CD1c-positive myeloid dendritic cell (primary cell): ENCODE measurements around the gene PDHA2.
"Not testable (repeated sequence)": the region's sequence is repeated elsewhere in the genome, so short reads cannot be mapped to it uniquely, and the experiment has no call there.

Experiments used
- DNase-seq: peaks from one replicate; pipeline ENCODE4 v3.0.0-alpha.2; 2016; ENCODE audit errors: extremely low spot score

Gene PDHA2

DNA sequence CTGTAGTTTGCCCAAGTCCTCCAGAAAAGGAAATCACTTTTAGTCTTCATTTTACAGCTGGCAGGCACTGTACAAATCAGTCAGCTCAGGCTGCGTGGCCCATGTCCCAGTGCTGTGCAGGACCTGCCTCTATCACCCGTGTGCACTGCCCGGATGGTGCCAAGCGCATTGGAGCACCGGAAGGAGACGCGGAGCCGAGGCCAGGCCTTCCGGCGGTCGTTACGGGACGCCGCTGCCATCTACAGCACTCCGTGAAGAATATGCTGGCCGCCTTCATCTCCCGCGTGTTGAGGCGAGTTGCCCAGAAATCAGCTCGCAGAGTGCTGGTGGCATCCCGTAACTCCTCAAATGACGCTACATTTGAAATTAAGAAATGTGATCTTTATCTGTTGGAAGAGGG is at the start of gene PDHA2:
PDHA2 (plus strand) TSS at position 203 of the 400 bp plus-strand sequence; CDS start at position 261, 58 bp downstream.
- no peak for DNase-seq

DNA sequence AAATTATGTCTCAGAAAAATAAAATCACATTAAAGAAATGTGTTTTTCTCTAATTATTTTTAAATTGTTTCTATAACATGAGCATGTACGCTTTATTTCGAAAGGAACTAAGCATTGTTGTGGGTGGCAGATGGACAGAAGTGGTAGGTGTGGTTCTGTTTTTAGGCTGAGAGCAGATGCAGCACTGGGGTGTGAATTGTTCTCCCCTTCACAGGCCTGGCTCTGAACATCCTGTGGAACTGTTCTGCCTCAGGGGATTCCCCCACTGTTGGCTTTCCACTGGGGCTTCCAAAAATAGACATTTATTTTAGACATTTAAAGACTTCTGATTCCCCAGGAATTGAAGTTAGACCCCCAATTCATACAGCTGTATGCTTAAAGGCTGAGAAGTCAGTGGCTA is 41.9 kb upstream of the PDHA2 start:
- no peak for DNase-seq

DNA sequence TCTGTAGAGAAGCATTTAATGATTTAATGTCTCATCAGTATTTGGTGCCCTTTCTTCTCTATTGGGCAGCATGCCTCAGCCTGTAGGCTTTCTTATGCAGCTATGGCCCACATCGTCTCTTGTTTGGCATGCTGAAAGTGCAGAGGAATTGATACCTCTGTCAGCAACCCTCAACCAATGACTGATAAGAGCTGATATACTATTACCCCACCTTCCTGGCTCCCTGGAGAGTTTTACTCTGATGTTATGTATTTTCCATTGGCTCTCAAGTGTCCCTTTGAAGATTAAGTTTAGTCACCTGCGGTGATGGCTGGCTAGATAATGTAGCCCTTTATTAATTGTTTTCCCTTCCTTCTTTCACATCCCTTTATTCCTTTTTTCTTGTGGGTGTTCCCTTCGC is 41.2 kb upstream of the PDHA2 start:
- no peak for DNase-seq

DNA sequence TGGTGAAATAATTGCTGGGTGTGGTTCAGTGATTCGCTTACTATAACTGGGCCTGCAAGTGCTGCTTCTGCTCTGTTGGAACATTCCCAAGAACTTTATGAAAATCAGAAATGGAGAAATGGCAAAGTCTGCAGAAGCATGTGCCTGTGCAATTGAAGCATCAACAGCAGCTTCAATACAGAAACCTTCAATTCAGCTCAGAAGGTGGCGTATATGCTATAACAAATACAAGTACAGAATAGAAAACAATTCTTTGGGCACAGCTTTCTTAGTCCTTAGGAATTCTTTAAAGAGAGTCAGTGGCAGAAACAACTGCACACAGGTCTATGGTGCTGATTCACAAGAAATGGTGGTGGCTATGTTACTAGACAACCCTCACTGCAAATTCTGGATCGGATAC is 18.0 kb upstream of the PDHA2 start:
- DNase-seq, result no peak

DNA sequence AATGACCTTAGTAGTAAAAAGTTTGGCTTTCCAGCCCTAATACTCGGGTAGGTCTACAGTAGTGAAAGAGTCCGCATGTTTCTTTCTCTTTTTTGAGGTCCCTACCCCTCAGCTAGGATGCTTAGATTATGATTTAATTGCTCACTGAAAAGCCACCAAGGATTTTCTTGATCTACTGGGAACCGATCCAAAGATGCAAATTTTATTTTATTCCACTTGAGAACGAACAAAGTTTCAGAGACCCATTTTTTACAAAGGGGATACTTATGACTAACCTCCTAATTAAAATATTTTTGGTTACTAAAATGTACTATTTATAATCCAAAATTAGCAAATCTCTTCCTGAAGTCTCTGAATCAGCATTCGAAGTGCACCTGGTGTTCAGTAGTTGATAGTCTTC is 14.3 kb upstream of the PDHA2 start:
- DNase-seq, result no peak

DNA sequence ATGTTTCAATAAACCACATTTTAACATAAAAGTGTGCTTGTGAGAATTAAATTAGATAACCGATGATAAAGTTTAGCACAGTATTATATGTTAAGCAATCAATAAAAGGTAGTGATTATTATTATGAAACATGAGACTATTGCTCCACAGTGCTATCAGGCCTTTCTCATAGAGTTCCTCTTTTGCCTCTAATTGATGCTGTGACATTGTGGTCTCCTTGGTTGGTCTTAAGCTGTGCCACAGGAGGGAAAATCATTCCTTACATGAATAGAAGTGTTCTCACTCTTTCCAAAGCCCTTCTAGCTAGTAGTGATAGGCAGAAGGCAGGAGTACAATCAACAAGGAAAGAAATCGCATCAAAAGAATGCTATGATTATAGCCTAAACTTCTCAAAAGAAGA is 9.2 kb upstream of the PDHA2 start:
- DNase-seq, result no peak

DNA sequence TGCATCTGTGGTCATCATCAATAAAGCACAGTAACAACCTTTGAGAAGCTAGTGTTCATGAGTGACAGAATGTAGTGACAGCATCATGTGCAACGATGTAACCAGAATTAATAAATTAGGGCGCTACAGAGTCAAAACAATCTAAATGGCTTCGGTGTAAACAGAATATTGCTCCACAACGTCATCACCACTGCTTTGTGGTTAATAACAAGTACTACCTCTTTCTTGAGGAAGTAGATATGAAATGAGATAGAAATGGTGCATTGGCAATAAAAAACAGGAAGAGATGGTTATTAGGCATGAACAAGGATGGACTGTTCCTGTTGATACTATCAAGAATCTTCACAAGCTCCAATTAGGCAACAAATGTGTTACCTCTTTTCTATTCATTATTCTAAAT is 8.7 kb upstream of the PDHA2 start:
- no peak for DNase-seq

DNA sequence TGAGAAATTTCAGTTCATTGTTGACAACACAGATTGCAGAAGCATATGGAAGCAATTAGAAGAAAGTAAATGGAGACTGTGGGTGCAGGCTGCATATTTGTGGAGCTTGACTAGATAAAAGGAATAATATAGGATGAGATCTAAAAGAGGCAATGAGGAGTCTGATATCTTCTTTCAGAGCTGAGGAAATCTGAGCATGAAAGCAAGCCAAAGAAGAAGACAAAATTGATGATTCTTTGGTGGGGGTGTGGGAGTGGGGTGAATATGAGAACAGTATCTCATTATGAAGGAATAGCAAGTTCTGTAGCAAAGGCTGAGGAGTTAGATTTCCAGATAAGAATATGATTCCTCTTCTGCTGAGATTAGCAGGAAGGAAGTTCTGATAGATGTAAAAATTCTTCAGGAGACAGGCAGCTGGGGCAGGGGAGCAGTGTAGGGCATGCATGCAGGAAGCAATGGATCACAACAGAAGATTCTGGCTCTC is 6.1 kb upstream of the PDHA2 start:
- no peak for DNase-seq

DNA sequence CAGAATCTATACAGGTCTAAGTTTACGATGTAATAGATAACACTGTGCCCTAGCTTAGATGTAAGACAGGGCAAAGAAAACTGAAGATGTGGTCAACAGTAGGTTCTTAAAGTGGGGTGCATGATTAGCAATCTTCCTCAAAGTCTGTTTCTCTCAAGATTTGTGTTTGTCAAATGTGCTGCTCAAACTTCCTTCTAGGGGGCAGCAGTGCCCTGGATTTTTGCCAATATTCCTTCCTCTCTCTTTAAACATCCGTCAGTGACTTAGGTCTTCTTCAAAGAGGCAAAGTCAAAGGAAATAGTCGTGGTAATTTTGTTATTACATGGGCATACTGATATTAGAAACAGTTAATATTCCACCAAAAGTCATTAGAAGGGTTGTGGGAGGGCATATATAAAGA is 4.2 kb upstream of the PDHA2 start:
- no peak for DNase-seq

DNA sequence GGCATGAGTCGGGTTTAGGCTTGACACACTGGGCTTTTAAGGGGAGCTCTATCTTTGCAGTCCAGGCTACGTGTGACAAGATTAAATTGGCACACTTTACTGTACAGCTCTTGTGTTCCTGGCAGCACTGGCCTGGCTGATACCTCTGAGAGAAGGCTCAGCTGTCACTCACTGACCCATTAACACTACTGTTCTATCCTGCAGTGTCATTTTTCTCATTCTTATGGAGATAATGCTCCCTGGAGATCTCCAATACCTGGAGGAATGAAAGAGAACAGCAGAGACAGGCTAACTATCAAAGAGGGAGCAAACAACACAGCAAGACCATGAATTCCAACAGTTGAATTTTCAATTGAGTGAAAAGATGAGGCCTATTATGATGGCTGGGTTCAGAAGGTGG is 1.7 kb upstream of the PDHA2 start:
- DNase-seq, result no peak

DNA sequence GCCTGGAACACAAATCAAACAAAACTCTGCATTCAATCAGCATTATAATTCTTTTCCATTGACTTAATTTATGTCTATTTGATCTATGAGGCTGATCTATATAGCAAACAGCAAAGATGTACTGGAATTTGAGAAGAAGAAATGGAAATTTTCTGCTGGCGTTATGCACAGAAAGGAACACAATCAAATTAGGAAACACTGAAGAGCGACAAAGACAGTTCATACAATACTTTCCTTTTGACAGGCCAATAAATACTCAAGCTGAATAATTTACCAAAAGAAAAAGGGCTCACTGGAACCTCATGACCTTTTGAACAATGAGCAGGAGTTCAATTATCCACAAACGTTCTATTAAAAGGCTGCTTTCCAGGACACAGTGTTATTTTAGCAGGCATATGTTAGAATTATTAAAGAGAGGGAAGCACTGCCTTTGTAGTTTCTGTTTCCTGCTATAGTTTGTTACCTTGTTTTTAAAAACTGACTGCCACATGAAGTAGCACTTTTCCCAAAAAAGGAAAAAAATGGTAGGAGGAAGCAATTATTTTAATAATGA is 8.1 kb downstream of the PDHA2 start:
- DNase-seq, result no peak

DNA sequence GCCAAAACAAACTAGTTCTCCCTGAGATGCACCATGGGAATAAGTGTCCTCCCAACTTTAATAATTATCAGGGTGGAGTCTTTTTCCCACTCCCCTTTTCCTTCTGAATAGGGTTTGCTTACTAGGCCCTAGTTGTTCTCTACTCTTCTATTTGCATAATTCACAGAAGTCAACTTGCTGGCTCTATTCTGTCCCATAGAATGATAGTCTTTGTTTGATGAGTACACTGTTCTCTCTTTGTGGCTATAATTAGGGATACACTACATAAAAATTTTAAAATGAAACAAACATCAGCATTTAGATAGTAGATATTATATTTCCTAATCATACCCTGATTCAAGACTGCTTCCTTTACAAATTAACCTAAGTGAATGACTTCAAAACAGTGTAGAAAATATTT is 10.3 kb downstream of the PDHA2 start:
- no peak for DNase-seq

DNA sequence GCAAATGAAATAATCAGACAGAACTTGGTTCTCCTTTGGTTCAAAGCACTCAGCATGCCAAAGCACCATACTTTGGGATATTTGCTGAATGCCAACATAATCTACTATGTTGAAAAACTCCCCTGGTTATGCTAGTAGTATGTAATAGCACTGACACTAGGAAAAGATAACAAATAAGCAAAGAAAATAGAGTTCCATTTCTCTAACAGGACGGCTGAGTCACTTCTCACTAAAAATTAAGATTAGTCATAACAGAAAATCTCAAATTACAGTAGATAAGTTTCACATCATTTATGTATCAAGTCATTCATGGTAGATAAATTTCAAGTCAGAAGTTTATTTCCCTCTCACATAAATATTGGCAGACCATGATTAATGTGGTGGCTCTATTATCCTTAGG is 17.9 kb downstream of the PDHA2 start:
- DNase-seq, result no peak

DNA sequence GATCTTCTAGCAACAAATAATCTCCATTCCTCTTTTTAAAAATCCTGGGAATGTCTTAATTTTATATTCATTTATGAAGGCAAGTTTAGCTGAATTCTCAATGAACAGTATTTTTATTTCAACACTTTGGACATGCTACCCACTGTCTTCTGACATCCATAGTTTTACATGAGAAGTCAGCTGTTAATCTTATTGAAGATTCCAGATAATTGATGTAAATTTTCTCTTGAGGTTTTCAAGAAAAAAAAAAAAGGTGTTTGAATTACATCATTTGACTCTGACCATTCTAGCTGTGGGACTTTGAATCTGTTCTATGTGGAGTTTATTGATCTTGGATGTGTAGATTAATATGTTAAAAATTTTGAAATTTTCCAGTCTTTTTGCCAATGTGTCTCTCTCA is 28.0 kb downstream of the PDHA2 start:
- no peak for DNase-seq

DNA sequence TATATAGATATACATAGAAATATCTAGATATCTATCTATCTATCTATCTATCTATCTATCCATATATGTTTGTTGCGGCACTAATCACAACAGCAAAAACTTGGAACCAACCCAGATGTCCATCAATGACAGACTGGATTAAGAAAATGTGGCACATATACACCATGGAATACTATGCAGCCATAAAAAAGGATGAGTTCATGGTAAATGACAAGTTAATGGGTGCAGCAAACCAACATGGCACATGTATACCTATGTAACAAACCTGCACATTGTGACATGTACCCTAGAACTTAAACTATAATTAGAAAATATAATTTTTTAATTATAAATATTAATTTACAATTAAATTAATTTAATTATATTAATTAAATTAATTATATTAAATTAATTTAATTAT is 29.5 kb downstream of the PDHA2 start:
- DNase-seq, result not testable (repeated sequence)

DNA sequence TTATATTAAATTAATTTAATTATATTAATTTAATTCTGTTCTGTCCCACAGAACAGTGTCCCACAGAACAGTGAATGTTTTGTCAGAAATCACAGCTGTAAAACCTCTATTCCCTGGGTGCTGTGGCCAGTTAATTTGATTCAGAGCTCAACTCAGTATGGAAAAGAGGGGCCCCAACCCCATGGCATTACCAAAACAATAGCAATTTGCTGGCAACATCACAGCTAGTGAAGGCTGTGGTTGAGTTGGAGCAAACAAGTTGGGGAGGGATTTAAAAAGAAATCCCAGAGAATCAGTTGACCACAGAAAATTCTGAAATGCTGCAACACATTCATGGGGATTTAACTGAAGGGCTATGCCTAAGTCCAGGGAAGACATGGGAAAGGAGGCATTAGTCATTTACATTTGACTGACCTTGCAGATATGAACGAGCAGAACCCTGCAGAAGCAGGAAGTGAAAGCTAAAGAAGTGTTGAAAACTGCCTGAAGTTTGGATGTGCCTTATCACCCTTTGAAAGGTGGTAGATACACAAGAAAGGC is 30.1 kb downstream of the PDHA2 start:
- no peak for DNase-seq

DNA sequence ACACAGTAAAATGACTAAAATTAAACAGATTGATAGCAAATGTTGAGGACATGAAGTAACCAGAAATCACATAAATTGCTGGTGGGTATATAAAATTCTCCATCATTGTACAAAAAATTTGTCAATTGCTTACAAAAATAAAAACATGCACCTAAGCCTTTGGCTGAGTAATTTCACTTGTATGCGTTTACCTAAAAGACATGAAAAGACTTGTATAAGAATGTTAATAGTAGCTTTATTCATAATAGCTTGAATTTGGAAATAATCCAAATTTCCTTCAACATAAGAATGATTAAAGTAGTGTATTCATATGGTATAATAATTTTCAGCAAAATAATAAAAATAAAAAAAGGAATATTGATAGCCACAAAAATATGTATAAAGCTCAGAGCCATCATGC is 37.7 kb downstream of the PDHA2 start:
- DNase-seq, result no peak

DNA sequence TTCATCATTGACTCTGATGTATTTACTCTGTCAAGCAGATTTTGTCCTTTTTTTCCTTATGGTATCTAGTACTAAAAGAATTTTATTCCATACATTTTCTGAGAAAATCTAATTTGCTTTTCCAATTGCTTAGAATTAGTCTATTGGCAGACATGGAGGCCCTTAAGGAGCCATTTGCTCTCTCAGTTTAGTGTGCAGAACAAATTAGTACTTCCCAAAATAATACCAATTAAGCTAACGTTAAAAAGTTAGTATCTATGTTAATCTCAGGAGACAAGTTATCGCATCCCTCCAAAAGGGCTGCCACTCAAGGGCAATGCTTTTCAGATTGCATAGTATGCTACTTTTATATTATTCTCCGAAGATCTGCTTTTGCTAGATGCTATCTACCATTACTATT is 47.7 kb downstream of the PDHA2 start:
- DNase-seq, result no peak

DNA sequence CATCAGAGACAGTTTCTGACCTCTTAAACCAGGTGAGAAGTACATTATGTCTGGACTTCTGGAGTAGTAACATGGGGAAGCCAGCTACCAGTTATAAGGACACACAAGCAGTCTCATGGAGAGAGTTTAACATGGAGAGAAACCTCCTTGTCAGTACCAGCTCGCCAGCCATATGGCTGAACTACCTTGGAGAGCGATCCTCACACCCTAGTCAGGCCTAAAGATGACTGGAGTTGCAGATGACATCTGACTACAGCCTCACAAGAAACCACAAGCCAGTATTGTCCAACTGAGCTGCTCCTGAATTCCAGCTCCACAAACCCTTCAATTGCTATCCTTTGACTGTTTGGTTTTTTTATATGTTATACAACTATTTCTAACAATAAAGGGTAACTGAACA is 49.8 kb downstream of the PDHA2 start:
- DNase-seq, result no peak
